ENCODE results near the gene SMAGP.
A peak's percentile ranks its signal among the peaks of the same experiment; 100 is the strongest.
"Not testable (repeated sequence)": the region's sequence is repeated elsewhere in the genome, so short reads cannot be mapped to it uniquely, and the experiment has no call there.

Gene SMAGP

DNA sequence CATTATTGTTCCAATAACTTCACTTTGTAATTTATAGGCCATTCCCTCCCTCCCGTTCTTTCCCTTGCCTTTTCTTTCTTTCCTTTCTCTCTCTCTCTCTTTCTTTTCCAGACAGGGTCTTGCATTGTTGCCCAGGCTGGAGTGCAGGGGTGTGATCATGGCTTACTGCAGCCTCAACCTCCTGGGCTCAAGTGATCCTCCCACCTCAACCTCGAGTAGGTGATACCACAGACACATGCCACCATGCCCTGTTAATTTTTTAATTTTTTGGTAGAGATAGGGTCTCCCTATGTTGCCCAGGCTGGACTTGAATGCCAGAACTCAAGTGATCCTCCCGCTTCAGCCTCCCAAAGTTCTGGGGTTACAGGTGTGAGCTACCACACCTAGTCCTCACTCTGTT lies 45.6 kb downstream of the SMAGP start:
- no peak for ATAC-seq

DNA sequence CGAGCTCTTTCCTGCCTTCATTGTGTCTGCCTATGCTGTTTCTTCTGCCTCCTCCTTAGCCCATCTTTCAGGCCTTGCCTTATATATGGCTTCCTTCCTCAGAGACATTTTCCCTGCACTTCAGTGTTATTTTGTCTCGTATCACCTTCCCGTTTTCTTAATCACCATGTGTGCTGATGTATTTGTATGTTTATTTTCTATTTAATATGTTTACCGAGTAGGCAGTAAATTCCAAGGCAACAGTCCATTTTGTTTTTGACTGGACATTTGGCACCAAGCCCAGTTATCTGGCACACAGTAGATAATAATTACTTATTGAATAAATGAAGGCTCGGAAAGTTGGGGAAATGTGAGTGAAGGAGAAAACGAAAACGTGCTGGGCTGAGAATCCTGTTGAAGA lies 47.8 kb downstream of the SMAGP start:
- no peak for ATAC-seq

DNA sequence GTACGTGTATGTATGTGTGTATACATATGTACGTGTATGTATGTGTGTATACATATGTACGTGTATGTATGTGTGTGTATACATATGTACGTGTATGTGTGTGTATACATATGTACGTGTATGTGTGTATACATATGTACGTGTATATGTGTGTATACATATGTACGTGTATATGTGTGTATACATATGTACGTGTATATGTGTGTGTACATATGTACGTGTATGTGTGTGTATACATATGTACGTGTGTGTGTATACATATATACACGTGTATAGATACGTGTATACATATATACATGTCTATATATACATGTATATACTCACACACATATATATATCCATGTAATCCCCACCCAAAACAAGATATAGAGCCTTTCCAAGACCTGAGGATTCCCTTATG lies 50.4 kb downstream of the SMAGP start:
- not testable (repeated sequence) for ATAC-seq

DNA sequence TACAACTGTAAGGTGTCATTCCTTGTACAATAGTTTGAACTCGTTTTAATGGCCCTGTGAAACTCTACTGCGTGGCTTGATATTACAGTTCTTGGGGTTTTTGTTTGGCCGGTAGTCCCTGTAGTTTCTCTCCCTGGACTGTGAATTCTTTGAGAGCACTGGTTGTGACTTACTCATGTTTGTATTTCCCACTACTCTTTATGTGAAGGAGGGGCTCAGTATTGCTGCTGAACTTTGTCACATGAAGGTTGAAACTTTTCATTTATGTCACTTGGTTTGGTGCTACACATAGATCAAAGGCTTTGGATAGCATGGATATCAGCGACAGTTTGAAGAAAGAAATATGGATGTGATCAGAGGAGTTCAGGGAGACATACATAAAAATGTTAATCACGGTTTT lies 50.9 kb downstream of the SMAGP start:
- no peak for ATAC-seq

DNA sequence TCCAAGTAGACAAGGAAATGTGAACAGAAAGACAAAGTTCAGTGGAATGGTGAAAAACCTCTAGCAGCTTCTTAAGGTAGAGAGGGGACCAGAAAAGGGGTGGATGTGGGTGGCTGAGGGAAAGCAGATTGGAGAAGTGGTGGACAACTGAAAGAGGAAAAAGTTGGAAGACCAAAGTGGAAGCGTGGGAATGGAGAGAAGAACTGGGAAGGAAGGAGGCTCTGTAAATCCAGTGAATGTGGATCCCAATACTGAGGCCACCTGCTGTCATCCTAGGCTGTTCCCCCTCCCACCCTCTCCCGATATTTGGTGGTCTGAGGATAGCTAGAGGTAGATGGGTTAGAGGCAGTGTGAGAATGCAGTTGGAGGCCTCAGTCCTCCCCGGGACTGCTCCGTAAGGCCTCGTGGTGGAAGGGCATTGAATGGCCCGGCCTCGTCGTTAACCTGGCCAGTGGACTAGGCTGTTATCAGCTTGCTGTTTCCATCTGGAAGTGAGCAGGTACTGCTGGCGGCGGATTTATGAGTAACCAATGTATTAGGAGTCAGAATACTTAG lies 51.5 kb downstream of the SMAGP start:
- ATAC-seq = no peak

DNA sequence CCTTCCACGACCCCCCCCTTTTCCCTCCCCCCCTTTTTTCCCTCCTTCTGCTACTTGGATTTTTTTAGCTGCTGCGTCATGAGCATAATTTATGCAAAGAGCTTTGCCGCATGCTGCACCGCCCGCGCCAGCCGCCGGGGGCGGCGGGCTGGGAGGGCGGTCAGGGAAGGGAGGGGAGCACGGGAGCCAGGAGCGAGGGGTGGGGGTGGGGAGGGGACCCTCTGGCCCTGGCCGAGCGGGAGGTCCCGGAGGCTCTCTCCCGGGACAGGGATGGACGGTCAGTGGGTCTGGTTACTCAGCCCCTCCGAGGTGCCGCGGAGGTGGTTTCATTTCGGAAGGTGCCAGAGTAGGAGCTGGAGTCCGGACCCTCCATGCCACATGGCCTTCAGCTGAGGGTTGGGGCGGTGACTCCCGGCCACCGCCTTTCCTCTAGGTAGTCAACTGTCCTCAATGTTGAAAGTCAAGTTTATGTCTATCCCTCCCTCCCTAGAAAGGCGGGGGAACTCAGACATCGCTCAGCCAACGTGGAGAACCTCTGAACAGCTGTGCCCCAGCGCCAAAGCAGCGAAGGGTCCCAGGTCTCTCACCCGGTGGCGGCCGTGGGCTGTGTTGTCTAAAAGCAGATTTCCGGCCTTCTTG lies 52.1 kb downstream of the SMAGP start, which contains the start of gene POU6F1:
Gene POU6F1 (minus strand): TSS at position 95 of the 639 bp plus-strand sequence. CDS start 11,226 bp downstream, outside the sequence.
- peak; percentile 83 to 85 for ATAC-seq

DNA sequence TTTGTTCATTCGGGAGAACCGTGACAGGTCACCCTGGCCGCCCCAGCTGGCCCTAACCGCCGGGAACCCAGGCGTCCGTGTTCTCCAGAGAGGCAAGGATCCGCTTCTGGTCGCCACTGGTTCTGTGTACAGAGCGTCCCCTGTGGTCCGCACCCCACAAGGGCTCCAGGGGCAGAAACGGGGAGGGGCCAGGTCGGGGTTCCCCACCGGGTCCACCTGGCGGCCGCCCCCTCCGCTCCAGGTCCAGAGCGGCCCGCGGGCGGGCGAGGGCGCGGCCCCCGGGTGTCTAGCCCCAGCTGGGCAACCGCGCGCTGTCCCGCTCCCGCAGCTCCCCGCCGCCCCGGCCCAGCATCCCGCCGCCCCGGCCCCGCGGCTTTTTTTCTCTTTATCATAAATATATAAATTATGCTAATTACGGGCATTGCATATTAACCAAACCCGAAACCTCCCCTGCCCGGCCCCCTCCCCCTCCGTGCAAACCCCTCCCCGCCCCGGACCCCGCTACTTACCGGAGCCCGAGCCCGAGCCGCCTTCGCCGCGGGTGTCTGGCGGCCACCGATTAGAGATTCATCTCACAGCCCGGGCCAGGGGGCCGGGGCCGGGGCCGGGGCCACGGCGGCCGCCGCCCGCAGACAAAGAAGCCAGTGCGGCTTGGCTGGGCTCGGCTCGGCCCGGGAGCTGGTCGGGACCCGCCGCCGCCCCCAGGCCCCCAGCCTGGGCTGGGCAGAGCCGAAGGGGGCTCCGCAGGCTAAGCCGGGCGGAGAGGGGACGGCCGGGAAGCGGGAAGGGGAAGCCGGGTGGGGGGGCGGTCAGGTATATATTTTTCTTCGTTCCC lies 52.9 kb downstream of the SMAGP start:
- peak; percentile 39 to 42 for ATAC-seq

DNA sequence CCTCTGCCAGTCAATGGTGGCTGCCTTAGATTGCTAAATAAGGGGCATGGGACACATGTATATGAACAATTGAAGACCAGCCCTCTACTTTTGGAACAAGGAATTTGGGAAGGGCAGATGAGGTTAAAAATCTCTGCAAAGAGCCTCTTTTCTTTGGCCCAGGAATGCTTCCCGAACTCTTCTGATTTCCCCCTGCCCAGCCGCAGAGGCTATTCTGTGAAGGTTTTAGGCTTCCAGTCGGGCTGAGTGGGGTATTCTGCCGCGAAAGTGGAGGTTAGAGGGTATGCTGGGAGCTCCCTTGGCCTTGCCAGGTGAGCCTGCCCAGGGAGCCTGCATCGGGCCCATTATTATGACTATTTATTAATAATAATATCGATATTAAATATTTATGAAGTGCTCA lies 53.6 kb downstream of the SMAGP start:
- ATAC-seq = no peak

DNA sequence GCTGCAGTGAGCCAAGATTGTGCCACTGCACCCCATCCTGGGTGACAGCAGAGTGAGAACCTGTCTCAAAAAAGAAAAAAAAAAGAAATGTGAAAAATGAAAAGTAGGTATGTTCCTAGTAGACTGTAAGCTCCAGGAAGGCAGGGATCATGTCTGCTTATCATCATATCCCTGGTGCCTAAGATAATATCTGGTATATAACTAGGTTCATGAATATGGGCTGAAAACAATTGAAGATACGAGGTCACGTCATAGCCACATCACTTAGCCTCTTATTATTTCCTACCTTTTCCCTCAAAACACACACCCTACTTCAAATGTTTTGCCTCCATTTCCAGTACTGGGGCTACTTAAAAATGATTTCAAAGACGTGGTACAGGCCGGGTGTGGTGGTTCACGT lies 55.3 kb downstream of the SMAGP start:
- ATAC-seq = no peak

DNA sequence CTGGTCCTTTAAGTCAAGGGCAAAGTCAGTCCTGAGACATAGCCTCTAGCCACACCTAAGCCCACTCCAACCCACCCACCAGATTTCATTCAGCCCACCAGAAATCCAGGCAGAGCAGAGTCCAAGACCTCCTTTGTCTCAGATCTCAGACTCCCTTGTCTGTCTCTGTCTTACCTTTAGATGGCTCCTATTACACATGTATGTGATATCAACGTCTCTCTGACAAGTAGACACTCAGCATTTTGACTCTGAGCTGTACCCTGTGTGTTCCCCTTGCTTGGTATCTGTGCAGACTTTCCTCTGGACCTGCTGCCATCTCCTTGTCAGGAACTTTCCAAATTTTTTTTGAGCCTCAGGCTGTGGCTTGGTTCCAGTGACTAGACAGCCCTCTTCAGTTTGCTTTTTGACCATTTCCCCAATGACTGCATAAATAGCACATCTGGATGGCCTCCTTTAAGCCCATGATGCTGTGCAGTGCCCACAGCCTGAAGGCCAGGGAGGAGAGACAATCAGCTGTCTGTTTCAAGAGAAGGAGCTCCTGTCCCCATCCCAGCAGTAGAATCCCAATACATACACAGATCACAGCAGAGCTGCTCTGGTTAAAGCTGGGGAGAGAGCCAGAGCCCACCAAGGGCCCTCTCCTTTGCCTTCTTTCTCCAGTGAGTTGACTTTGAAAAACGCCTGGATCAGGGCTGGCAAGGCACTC lies 59.4 kb downstream of the SMAGP start:
- ATAC-seq = no peak

DNA sequence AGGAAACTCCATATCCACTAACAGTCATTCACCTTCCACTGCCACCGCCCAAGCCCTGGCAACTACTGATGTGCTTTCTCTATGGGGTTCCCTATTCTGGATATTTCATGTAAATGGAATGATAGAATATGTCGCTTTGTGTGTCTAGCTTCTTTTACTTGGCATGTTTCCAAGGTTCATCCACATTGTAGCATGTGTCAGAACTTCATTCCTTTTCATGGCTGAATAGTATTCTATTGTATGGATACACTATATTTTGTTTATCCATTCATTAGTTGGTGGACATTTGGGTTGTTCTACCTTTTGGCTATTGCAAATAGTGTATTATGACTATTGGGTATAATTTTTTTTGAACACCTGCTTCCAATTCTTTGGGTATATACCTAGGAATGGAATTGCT lies 61.0 kb downstream of the SMAGP start:
- ATAC-seq = no peak

DNA sequence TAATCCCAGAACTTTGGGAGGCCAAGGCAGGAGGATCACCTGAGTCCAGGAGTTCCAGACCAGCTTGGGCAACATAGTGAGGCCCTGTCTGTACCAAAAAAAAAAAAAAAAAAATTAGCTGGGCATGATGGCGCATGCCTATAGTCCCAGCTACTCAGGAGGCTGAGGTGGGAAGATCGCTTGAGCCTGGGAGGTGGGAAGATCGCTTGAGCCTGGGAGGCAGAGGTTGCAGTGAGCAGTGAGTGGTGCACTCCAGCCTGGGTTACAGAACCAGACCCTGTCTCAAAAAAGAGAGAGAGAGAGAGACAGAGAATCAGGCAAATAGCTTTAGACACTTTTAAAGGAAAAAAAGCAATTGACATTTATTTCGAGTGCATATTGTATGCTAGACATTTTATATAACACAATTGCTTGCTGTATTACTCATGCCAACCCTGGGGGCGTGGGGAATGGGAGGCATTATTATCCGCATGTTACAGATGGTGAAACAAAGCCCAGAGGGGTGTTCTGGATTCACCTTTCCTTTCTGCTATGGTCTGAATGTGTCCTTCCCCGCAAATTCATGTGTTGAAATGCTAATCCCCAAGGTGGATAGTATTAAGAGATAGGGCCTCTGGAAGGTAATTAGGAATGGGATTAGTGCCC lies 62.1 kb downstream of the SMAGP start:
- ATAC-seq = no peak

DNA sequence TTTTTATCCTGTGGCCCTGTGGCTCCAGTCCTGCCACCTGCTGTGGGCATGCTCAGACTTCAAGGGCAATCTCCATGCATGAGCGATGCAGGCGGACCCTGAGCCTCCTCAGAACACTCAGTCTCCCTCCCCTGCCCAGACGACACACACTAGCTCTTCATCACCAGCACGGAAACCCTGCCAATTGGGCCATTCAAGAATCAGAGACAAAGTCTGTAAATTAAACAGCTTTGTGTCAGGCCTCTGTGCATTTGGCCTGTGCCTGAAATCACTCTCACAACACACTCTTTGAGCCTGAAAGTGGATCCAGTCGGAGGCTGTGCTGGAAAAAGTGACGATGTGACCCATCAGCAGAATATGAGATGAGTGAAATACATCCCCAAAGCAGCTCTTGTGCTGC lies 64.9 kb downstream of the SMAGP start:
- ATAC-seq = no peak

DNA sequence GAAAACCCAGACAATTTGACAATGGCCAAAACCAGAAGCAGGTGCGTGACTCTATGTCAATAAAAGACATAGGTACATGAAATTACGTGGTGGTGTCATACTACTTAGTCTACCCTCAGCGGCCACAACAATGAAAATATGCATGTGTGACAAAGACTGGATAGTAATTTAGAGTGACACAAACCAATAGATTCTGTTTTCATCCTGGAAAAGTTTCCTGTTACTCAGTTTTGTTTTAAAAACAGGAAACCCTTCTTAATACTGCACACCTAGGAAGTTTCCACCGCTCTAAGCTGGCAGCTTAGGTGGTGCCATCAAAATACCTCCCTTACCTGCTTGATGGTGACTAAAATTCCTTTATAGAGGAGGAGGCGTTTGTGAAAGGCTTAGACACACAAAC lies 67.5 kb downstream of the SMAGP start:
- no peak for ATAC-seq

DNA sequence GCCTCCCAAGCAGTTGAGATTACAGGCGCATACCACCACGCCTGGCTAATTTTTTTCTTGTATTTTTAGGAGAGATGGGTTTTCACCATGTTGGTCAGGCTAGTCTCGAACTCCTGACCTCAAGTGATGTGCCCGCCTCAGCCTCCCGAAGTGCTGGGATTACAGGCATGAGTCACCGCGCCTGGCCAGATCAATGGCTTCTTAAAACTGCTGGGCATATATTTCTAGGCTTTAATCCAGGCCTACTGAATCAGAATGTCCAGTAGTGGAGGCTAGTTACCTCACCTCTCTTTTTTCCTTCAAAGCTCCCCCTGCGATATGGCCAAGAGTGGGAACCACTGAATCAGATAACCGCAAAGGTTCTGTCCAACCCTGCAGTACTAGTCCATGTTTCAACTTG lies 69.4 kb downstream of the SMAGP start:
- no peak for ATAC-seq

DNA sequence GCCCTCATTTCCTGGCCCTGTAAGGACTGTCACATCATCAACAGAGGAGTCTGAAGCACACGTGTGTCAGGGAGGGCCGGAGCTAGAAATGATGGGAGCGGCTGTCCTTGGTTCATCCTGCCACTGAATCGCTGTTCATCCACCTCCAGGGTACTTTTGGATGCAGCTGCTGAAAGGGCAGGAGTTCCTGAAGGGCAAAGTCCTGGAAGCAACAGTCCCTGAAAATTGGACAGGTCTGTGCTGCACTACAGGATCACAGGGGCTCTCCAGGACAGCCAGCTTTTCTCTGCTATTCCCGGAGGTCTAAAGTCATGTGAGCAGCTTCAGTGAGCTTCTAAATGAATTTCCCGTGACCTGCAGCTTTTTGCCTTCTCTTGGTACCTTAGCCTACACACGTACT lies 70.1 kb downstream of the SMAGP start:
- no peak for ATAC-seq

DNA sequence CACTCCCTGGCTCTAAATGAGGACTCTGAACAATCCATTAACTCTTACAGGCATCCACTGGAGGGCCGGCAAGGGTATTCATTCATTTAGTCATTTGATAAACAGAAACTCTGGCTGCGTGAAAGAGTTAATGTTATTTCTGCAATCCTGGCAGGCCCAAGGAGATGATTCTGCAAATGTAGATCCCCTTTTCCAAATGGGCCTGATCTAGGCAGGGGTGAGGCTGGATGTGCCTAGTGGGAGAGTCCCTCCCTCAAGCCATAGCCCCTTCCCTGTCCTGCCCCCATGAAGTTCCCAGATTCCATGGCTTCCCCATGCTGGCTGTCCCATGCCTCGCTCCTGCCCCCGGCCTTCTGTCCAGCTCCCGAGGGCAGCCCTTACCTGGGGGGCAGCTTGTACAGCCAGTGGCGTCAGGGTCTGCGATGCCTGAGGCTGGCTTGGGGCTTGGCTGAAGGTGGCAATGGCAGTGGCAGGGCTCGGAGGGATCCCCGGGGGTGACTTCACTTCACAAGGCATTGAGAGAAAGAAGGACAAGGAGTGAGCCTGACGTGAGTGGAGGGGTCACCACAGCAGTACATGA lies 70.8 kb downstream of the SMAGP start:
- no peak for ATAC-seq

DNA sequence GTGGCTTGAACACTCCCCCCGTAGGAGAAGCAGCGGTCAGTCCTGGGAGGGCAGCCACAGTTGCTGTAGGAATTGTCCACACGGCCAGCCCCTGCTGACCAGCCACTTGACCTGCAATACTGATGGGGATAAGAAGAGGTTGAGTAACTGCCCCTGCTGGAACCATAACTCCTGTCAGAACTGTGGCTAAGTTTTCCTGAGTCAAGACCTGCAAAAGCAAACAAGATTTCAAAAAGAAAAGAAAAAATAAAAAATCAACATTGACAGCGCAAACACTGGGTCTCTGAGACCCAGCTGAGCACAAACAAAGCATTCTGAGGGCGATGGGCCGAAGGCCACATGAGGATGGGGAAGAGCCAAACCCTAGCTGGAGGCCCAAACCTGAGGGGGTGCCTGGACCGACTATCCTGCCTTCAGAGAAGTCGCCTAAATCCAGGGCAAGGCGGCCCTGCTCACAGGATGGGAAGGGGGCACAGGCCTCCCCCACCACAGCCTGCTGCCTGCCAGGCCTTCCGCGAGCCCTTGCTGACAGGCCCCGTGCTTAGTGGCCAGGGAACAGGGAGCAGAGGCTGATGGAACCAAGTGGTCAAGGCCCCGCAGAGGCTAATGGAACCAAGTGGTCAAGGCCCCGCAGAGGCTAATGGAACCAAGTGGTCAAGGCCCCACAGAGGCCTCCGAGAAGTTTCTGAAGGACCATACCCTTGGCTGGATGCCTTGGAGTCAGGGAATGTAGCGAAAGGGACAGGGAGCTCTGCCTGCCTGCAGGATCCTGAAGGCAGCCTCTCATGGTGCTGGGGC lies 71.4 kb downstream of the SMAGP start:
- no peak for ATAC-seq

DNA sequence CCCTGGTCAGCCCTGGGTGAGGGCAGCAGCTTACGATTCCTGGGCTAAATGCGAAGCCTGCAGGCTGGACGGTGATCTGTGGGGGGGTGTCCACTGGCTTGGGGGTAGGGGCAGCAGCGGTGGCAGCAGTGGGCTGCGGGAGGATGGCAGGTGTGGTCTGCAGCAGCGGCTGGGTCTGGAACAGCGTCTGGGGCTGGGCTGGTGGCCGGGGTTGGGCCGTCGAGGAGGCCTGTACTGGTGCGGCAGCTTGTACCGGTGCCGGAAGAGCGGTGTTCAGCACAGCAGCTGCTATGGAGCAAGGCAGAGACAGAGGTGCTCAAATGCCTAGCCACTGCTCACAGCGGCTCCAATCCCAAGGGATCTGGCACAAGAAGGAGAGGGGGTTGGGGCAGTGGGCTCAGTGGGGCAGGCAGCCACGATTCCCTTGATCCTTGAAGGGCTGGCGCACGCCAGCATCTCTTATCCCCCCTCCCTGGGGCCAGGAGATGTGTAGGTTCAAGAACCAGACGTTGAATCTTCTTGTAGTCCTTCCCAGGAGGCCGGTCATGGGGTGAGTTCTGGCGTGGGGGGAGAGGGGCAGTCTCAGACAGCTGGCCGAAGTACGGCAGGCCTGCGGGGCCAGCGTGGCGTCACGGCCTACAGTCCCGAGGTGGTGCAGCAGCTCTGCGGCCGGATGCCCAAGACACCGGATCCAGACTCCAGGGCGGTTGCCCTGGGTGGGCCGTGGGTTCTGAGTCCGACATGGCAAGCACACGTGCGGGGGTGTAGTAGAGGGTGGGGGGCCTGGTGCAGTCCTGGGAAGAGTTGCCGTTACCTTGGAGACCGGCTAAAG lies 72.3 kb downstream of the SMAGP start:
- ATAC-seq = no peak

DNA sequence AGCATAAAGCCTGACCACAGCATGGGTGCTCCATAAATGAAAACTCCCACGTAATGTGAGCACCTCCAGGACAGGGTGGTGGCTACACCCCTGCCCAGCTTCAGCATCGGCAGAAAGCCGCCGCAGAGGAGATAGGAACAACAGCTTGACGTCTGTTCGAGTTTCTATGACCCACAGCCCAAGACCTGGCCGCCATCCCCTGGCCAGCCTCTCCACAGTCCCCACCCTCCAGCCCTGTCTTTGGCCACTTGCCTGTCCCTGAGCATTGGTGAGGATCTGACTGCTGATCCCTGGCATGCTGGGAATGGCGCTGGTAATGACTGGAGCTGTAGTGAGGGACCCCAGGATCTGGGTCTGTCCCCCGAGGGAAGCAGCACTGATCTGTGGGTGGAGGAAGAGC lies 73.7 kb downstream of the SMAGP start:
- ATAC-seq = no peak

DNA sequence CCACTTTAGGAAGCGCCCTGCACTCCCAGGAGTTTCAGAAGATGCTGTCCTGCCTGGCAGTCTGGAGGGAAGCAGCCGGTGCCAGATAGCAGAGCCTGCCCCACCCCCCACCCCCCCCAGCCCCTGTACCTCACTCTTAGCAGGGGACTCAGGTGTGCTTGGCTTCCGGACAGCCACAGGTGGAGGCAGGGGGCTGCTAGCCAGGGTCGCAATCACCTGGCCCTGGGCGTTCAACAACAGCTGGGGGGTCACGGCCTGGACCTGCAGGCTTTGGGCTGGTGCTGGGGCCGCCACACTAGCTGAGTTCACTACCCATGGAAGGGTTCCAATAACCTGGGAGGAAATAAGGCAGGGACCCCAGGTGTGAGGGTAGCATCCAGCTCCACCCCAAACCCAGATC lies 74.4 kb downstream of the SMAGP start:
- ATAC-seq = no peak
